K562 (cell line): ENCODE results near the gene MBD5. TPM values are rescaled to one million over a fixed set of nuclear protein-coding genes. Genes with fewer than 3 reads are reported as not detected.

Source experiments
- ATAC-seq: fragments of 200-7000 bp; cut with Tn5 transposase; 3 replicates; pipeline ENCODE4 v1.9.1; 2020; ENCODE audit warnings: moderate library complexity
- BruUV-seq: library from RNA; stranded (reverse); fragments of 400-500 nt; replicated peaks from 2 replicates; lab custom pipeline; 2021; lab: Mats Ljungman, UMichigan
- CTCF ChIA-PET: fragments of 300-600 bp; formaldehyde crosslinking; extraction: SDS; loops from one replicate; lab custom pipeline; 2021; ENCODE audit warnings: low intra/inter-chr PET ratio; lab: Yijun Ruan, JAX
- POLR2A ChIA-PET: fragments of 300-600, 350-650 bp; sonication (Branson Sonifier 250); formaldehyde crosslinking; extraction: SDS; loops from one replicate; lab custom pipeline; 2021; ENCODE audit warnings: antibody characterized with exemption, inconsistent platforms; lab: Yijun Ruan, JAX
- DNase-seq, 4 experiments: peaks; one replicate each; pipeline versions ENCODE4 v3.0.0 to v3.0.0-alpha.2; 2011 to 2018; ENCODE audit warnings: low spot score in 3 of 4, mixed read lengths in 3 of 4; ENCODE audit errors: extremely low read depth in 1 of 4
- FAIRE-seq: peaks from 2 replicates; lab custom pipeline; 2011; peaks lifted over from hg19 to GRCh38; lab: Jason Lieb, UNC
- H2AFZ ChIP-seq: 2 replicates; pipeline ENCODE4 v1.6.0; 2011; ENCODE audit warnings: low read depth, low read length, control low read depth, inconsistent platforms
- H3K27ac ChIP-seq: fragments of 200-600 bp; 3 replicates; pipeline ENCODE4 v1.8.0; 2011; ENCODE audit warnings: low read depth, mild to moderate bottlenecking, control low read depth, inconsistent platforms, low read length, moderate library complexity, mixed read lengths; ENCODE audit errors: extremely low read depth
- H3K27me3 ChIP-seq, 2 experiments: fragments of 300-600 bp in 1 of 2; 2 replicates in 1 of 2; 3 replicates in 1 of 2; pipeline versions ENCODE4 v1.6.0 to v1.8.0; 2011; ENCODE audit warnings: inconsistent platforms in 2 of 2, low read length in 2 of 2, mild to moderate bottlenecking in 1 of 2, mixed read lengths in 1 of 2, moderate library complexity in 1 of 2; ENCODE audit not compliant: control insufficient read depth in 2 of 2, insufficient read depth in 2 of 2
- H3K36me3 ChIP-seq: fragments of 300-600 bp; 3 replicates; pipeline ENCODE4 v1.8.0; 2011; ENCODE audit warnings: mild to moderate bottlenecking, low read length, inconsistent platforms; ENCODE audit not compliant: control insufficient read depth, insufficient read depth
- H3K4me1 ChIP-seq, 2 experiments: fragments of 200-600 bp in 1 of 2; replicated peaks in 1 of 2; 2 replicates in 1 of 2; 3 replicates in 1 of 2; pipeline versions ENCODE4 v1.5.1 to v1.8.0; 2011; ENCODE audit warnings: inconsistent platforms in 2 of 2, low read length in 2 of 2, mild to moderate bottlenecking in 1 of 2, mixed read lengths in 1 of 2, moderate library complexity in 1 of 2; ENCODE audit not compliant: control insufficient read depth in 2 of 2, insufficient read depth in 2 of 2
- H3K4me2 ChIP-seq: 2 replicates; pipeline ENCODE4 v1.6.1; 2011; ENCODE audit warnings: low read length, control low read depth, inconsistent platforms, mixed read lengths; ENCODE audit not compliant: insufficient read depth
- H3K4me3 ChIP-seq: fragments of 200-600 bp; sonication (generic), shearing (Covaris generic); 2 replicates; pipeline ENCODE4 v1.5.1; 2016; ENCODE audit warnings: control low read depth, inconsistent platforms
- H3K79me2 ChIP-seq: fragments of 200-600 bp; 3 replicates; pipeline ENCODE4 v1.8.0; 2011; ENCODE audit warnings: low read length, inconsistent platforms; ENCODE audit not compliant: control insufficient read depth, insufficient read depth
- H3K9ac ChIP-seq, 2 experiments: 2 replicates each; pipeline versions ENCODE4 v1.6.0 to v1.6.1; 2011; ENCODE audit warnings: low read depth in 2 of 2, low read length in 2 of 2, control low read depth in 1 of 2, inconsistent platforms in 1 of 2, mild to moderate bottlenecking in 1 of 2, mixed read lengths in 1 of 2; ENCODE audit not compliant: insufficient read depth in 1 of 2
- H3K9me1 ChIP-seq: one replicate; pipeline ENCODE4 v1.6.0; 2011; ENCODE audit warnings: inconsistent platforms, mild to moderate bottlenecking, low read length, moderate library complexity; ENCODE audit not compliant: control insufficient read depth, insufficient read depth
- H3K9me3 ChIP-seq: replicated peaks from 2 replicates; pipeline ENCODE4 v1.5.1; 2011; ENCODE audit warnings: low read depth, low read length, inconsistent platforms; ENCODE audit not compliant: control insufficient read depth, insufficient read depth
- H4K20me1 ChIP-seq: replicated peaks from 2 replicates; pipeline ENCODE4 v1.6.1; 2011; ENCODE audit warnings: low read length, inconsistent platforms, mixed read lengths; ENCODE audit not compliant: control insufficient read depth, insufficient read depth
- ILF3 ChIP-seq: fragments of 450-650 bp; IDR thresholded peaks from 2 replicates; pipeline ENCODE4 v1.6.1; 2018; ENCODE audit warnings: antibody characterized with exemption, mild to moderate bottlenecking, moderate library complexity, borderline replicate concordance
- MAFK ChIP-seq: IDR thresholded peaks from 2 replicates; pipeline ENCODE4 v1.6.1; 2011; ENCODE audit warnings: low read length, improper control_type of control experiment
- MBD2 ChIP-seq: sonication (generic); IDR thresholded peaks from 2 replicates; pipeline ENCODE4 v1.6.1; 2016; ENCODE audit warnings: low read depth, borderline replicate concordance
- MEIS2 ChIP-seq: fragments of 450-650 bp; IDR thresholded peaks from 2 replicates; pipeline ENCODE4 v1.6.1; 2014; ENCODE audit warnings: mild to moderate bottlenecking; ENCODE audit not compliant: partially characterized antibody
- MITF ChIP-seq: IDR thresholded peaks from 2 replicates; pipeline ENCODE4 v1.6.1; 2014; ENCODE audit warnings: antibody characterized with exemption
- PHB ChIP-seq: fragments of 250-450 bp; sonication (Bioruptor Pico); IDR thresholded peaks from 2 replicates; pipeline ENCODE4 v1.5.0; 2021
- PHF20 ChIP-seq: fragments of 450-650 bp; IDR thresholded peaks from 2 replicates; pipeline ENCODE4 v1.6.1; 2018; ENCODE audit not compliant: partially characterized antibody
- PURB ChIP-seq: sonication (generic); formaldehyde crosslinking; IDR thresholded peaks from 2 replicates; pipeline ENCODE4 v1.9.0; 2021; ENCODE audit warnings: low read depth, mild to moderate bottlenecking, missing genetic modification reagents
- SMAD1 ChIP-seq: fragments of 150-350 bp; IDR thresholded peaks from 2 replicates; pipeline ENCODE4 v1.6.1; 2014; ENCODE audit warnings: low read length, low read depth; ENCODE audit not compliant: partially characterized antibody
- SRSF1 ChIP-seq: fragments of 200-400 bp; formaldehyde crosslinking; IDR thresholded peaks from 2 replicates; pipeline ENCODE4 v1.6.1; 2017; ENCODE audit warnings: mild to moderate bottlenecking, low read depth, low read length, moderate library complexity
- ZNF354B ChIP-seq: fragments of 250-450 bp; sonication (Bioruptor Pico); IDR thresholded peaks from 2 replicates; pipeline ENCODE4 v1.4.0; 2020
- WGBS: fragments of 100-300 bp; shearing (Covaris generic); methylation state at CpG from one replicate; pipeline ENCODE4 v1.1.6; 2016; ENCODE audit warnings: low coverage, mixed read lengths; ENCODE audit not compliant: insufficient coverage; ENCODE audit errors: missing lambda C conversion rate; 5-methylcytosine and 5-hydroxymethylcytosine counted together
- in situ Hi-C: fragments of 300-500 bp; cut with MboI; formaldehyde crosslinking; loops from 4 replicates; pipeline ENCODE4 v1.15.0; 2018; ENCODE audit warnings: inconsistent platforms, mixed read lengths
- intact Hi-C: fragments of 100-400 bp; cut with micrococcal nuclease; formaldehyde crosslinking; loops from 2 replicates; pipeline ENCODE4 v1.14.2; 2022
- polyA plus RNA-seq, 8 experiments: library from polyadenylated mRNA; depleted of rRNA in 4 of 8; stranded (reverse) in 5 of 8; unstranded in 3 of 8; fragments of >200 nt; fragmentation: Nextera tagmentation in 2 of 8; fragmentation: Illumina TruSeq in 1 of 8; extraction: Ambion mirVana in 2 of 8; extraction: Trizol in 1 of 8; gene quantifications; 2 replicates each; pipeline versions ENCODE4 v1.2.1 to v1.2.3, GENCODE V29; 2011 to 2014; ENCODE audit warnings: inconsistent platforms in 1 of 8, missing spikeins in 1 of 8
- total RNA-seq, 7 experiments: library from RNA; depleted of rRNA in 6 of 7; stranded (reverse); fragments of >200 nt in 6 of 7; fragmentation: Illumina TruSeq in 2 of 7; extraction: Trizol in 2 of 7; gene quantifications; 2 replicates each; pipeline versions ENCODE4 v1.2.1 to v1.2.3, GENCODE V29; 2011 to 2021; ENCODE audit warnings: low replicate concordance in 1 of 7

MBD5 gene
- total and polyA plus RNA-seq, 9 of the 15 experiments (the other 6 are each of a cell fraction or from before 2014, with no cell fraction given): 3.4 to 14.5 (median 9.0) TPM

- Histone ChIP-seq H3K79me2 (peaks cover 82% of the 10 kb centered on the region), H3K9me3 (no peaks in the 10 kb centered on the region), H3K4me2 (no peak overlapping the region), H4K20me1 (no peaks in the 10 kb centered on the region; the same call in 1 of the 2 replicates), H3K36me3 (peaks cover 6% of the 10 kb centered on the region; the same call in 2 of the 3 replicates), H3K27me3 (no peaks in the 10 kb centered on the region), H2AFZ (no peak overlapping the region), H3K27ac (no peak overlapping the region), H3K4me1 (no peaks in the 10 kb centered on the region; a peak in 1 of 5 replicates), H3K9ac (no peak overlapping the region), H3K4me3 (no peak overlapping the region), H3K9me1 (no peaks in the 10 kb centered on the region)
- ATAC-seq: no peak
- DNase-seq: no peak
- ChIA-PET CTCF (no interaction called here), POLR2A (no interaction called here)
- TF ChIP-seq MAFK (no peak), ILF3 (no peak)
- FAIRE-seq: no peak
- BruUV-seq: no TSS peak
- intact Hi-C loops (no loop called here), in situ Hi-C loops (no loop called here)
- WGBS: 98% methylated on average over 5 of the region's 5 CpGs
Observed at GRCh38 chr2:147980940-147981528, 39.9 kb upstream of the MBD5 start.

- Histone ChIP-seq H2AFZ (no peak overlapping the region), H3K4me3 (no peak overlapping the region), H3K79me2 (peaks cover 81% of the 10 kb centered on the region), H3K9me1 (no peaks in the 10 kb centered on the region), H3K27me3 (no peaks in the 10 kb centered on the region), H3K4me1 (no peaks in the 10 kb centered on the region), H4K20me1 (peaks cover 3% of the 10 kb centered on the region; the same call in 1 of the 2 replicates), H3K9ac (no peak overlapping the region), H3K4me2 (no peak overlapping the region), H3K27ac (no peak overlapping the region), H3K9me3 (no peaks in the 10 kb centered on the region), H3K36me3 (no peaks in the 10 kb centered on the region)
- no TSS peak for BruUV-seq
- POLR2A ChIA-PET: interaction anchor here (0.7 to 1.2 kb wide), 3 partner anchors 9 to 656 kb away, joined by 3 read pairs; no protein-coding TSS in a partner anchor
- TF ChIP-seq SMAD1 (no peak), ZNF354B (CRISPR knock-in tag) (no peak), MBD2 (no peak), PHB (CRISPR knock-in tag) (no peak), MITF (no peak), SRSF1 (no peak), MEIS2 (no peak), PHF20 (no peak), PURB (CRISPR knock-in tag) (no peak)
- in situ Hi-C loops: no loop called here
- DNase-seq (no peak), FAIRE-seq (no peak), ATAC-seq (no peak)
- CTCF ChIA-PET: interaction anchor here (0.7 to 2.4 kb wide), 4 partner anchors 212 to 1000 kb away, joined by 3 to 16 read pairs (median 7); no protein-coding TSS in a partner anchor
- WGBS: 94% methylated on average over 3 of the region's 3 CpGs
- intact Hi-C loops: loop anchor here (1.0 kb wide), 1 partner anchor 520 kb away; no protein-coding TSS in a partner anchor
Observed at GRCh38 chr2:147989102-147989501, 31.8 kb upstream of the MBD5 start.
